H1 (cell line): ENCODE results near the gene CCDC30. TPM values are rescaled to one million over a fixed set of nuclear protein-coding genes. Genes with fewer than 3 reads are reported as not detected.

Source experiments
- CTCF ChIA-PET: fragments of 300-600 bp; sonication (Branson Sonifier 250); formaldehyde crosslinking; loops from one replicate; lab custom pipeline; 2021; ENCODE audit not compliant: partially characterized antibody; lab: Charles Lee
- POLR2A ChIA-PET: fragments of 300-600 bp; sonication (Branson Sonifier 250); formaldehyde crosslinking; loops from one replicate; lab custom pipeline; 2021; ENCODE audit warnings: inconsistent platforms; ENCODE audit not compliant: partially characterized antibody; lab: Charles Lee
- DNase-seq, 2 experiments: peaks; one replicate each; pipeline versions ENCODE4 v3.0.0 to v3.0.0-alpha.2; 2010 to 2022; ENCODE audit warnings: low spot score in 2 of 2, low read depth in 1 of 2, mixed read lengths in 1 of 2
- FAIRE-seq: peaks from 2 replicates; lab custom pipeline; 2011; peaks lifted over from hg19 to GRCh38; lab: Jason Lieb, UNC
- H2AFZ ChIP-seq: 2 replicates; pipeline ENCODE4 v1.8.1; 2012; ENCODE audit warnings: low read length, inconsistent platforms
- H2AK5ac ChIP-seq: 2 replicates; pipeline ENCODE4 v1.6.1; 2013; ENCODE audit warnings: low read depth, low read length
- H2BK120ac ChIP-seq: replicated peaks from 2 replicates; pipeline ENCODE3; 2013; ENCODE audit warnings: low read depth, low read length, inconsistent platforms
- H2BK12ac ChIP-seq: 2 replicates; pipeline ENCODE4 v1.6.1; 2013; ENCODE audit warnings: low read depth, low read length
- H2BK15ac ChIP-seq: 2 replicates; pipeline ENCODE4 v1.6.1; 2013; ENCODE audit warnings: low read length
- H2BK20ac ChIP-seq: 2 replicates; pipeline ENCODE4 v1.6.1; 2013; ENCODE audit warnings: low read length
- H2BK5ac ChIP-seq: 2 replicates; pipeline ENCODE4 v1.6.1; 2013; ENCODE audit warnings: low read depth, low read length
- H3K14ac ChIP-seq: 2 replicates; pipeline ENCODE4 v1.6.1; 2013; ENCODE audit warnings: inconsistent platforms; ENCODE audit not compliant: insufficient read length
- H3K18ac ChIP-seq: 2 replicates; pipeline ENCODE4 v1.6.1; 2013; ENCODE audit warnings: low read length; ENCODE audit errors: extremely low read depth
- H3K23ac ChIP-seq: 2 replicates; pipeline ENCODE4 v1.6.1; 2013; ENCODE audit warnings: inconsistent platforms; ENCODE audit not compliant: insufficient read length
- H3K23me2 ChIP-seq: 2 replicates; pipeline ENCODE4 v1.6.1; 2013; ENCODE audit warnings: low read depth, low read length
- H3K27ac ChIP-seq: 2 replicates; pipeline ENCODE4 v1.6.1; 2011; ENCODE audit warnings: low read depth, low read length, inconsistent platforms
- H3K27me3 ChIP-seq, 4 experiments: replicated peaks in 1 of 4; 1 replicate in 1 of 4; 2 replicates in 3 of 4; pipeline versions ENCODE4 v1.6.1 to v1.8.1; 2011 to 2013; ENCODE audit warnings: low read length in 3 of 4, mild to moderate bottlenecking in 3 of 4, inconsistent platforms in 2 of 4, mixed read lengths in 2 of 4, moderate library complexity in 1 of 4; ENCODE audit not compliant: control insufficient read depth in 3 of 4, insufficient read depth in 3 of 4; ENCODE audit errors: extremely low read depth in 1 of 4
- H3K36me3 ChIP-seq, 4 experiments: 2 replicates each; pipeline versions ENCODE4 v1.6.1 to v1.8.1; 2011 to 2013; ENCODE audit warnings: mild to moderate bottlenecking in 4 of 4, low read length in 3 of 4, moderate library complexity in 2 of 4, control low read depth in 1 of 4, inconsistent platforms in 1 of 4; ENCODE audit not compliant: insufficient read depth in 4 of 4, control insufficient read depth in 2 of 4
- H3K4ac ChIP-seq: replicated peaks from 2 replicates; pipeline ENCODE3; 2013; ENCODE audit warnings: low read length, low read depth, mixed read lengths, inconsistent platforms; ENCODE audit not compliant: insufficient read length
- H3K4me1 ChIP-seq, 4 experiments: replicated peaks in 1 of 4; 1 replicate in 1 of 4; 2 replicates in 3 of 4; pipeline versions ENCODE4 v1.6.1 to v1.8.1; 2011 to 2013; ENCODE audit warnings: low read length in 3 of 4, inconsistent platforms in 2 of 4, mixed read lengths in 1 of 4; ENCODE audit not compliant: insufficient read depth in 4 of 4, control insufficient read depth in 3 of 4
- H3K4me2 ChIP-seq, 2 experiments: 2 replicates each; pipeline versions ENCODE4 v1.6.1 to v1.8.1; 2011 to 2013; ENCODE audit warnings: low read depth in 2 of 2, low read length in 2 of 2, control low read depth in 1 of 2, inconsistent platforms in 1 of 2, mild to moderate bottlenecking in 1 of 2; ENCODE audit not compliant: insufficient read depth in 1 of 2
- H3K4me3 ChIP-seq, 4 experiments: fragments of 200-600, 300-600 bp in 1 of 4; sonication (generic), shearing (Covaris generic), sonication (Bioruptor Twin) in 1 of 4; 2 replicates each; pipeline versions ENCODE4 v1.5.1 to v1.8.1; 2011 to 2016; ENCODE audit warnings: low read length in 4 of 4, low read depth in 3 of 4, control low read depth in 2 of 4, inconsistent platforms in 2 of 4, mild to moderate bottlenecking in 2 of 4, mixed read lengths in 1 of 4, moderate library complexity in 1 of 4; ENCODE audit not compliant: insufficient read depth in 2 of 4; ENCODE audit errors: extremely low read depth in 1 of 4
- H3K56ac ChIP-seq: replicated peaks from 2 replicates; pipeline ENCODE3; 2013; ENCODE audit warnings: low read depth, mild to moderate bottlenecking, mixed read lengths, low read length, inconsistent platforms; ENCODE audit not compliant: insufficient read length
- H3K79me1 ChIP-seq: 2 replicates; pipeline ENCODE4 v1.6.1; 2013; ENCODE audit warnings: low read depth, low read length, control low read depth
- H3K79me2 ChIP-seq, 2 experiments: 2 replicates each; pipeline versions ENCODE4 v1.6.1 to v1.8.1; 2012 to 2013; ENCODE audit warnings: low read length in 2 of 2, mild to moderate bottlenecking in 2 of 2, inconsistent platforms in 1 of 2; ENCODE audit not compliant: insufficient read depth in 2 of 2, control insufficient read depth in 1 of 2
- H3K9ac ChIP-seq, 4 experiments: replicated peaks in 1 of 4; 1 replicate in 1 of 4; 2 replicates in 3 of 4; pipeline versions ENCODE4 v1.6.1 to v1.8.1; 2011 to 2013; ENCODE audit warnings: low read depth in 3 of 4, low read length in 3 of 4, control low read depth in 2 of 4, mild to moderate bottlenecking in 2 of 4, moderate library complexity in 2 of 4, inconsistent platforms in 1 of 4; ENCODE audit errors: extremely low read depth in 1 of 4
- H3K9me3 ChIP-seq, 2 experiments: 2 replicates each; pipeline versions ENCODE4 v1.6.1 to v1.8.1; 2012 to 2013; ENCODE audit warnings: mild to moderate bottlenecking in 2 of 2, moderate library complexity in 2 of 2, control low read depth in 1 of 2, inconsistent platforms in 1 of 2, low read depth in 1 of 2, low read length in 1 of 2, mixed read lengths in 1 of 2; ENCODE audit not compliant: insufficient read depth in 2 of 2
- H4K20me1 ChIP-seq, 2 experiments: replicated peaks in 1 of 2; 2 replicates each; pipeline versions ENCODE3 to v1.8.1; 2011 to 2013; ENCODE audit warnings: inconsistent platforms in 2 of 2, low read length in 2 of 2, mild to moderate bottlenecking in 1 of 2; ENCODE audit not compliant: insufficient read depth in 2 of 2, control insufficient read depth in 1 of 2
- H4K5ac ChIP-seq: 2 replicates; pipeline ENCODE4 v1.6.1; 2013; ENCODE audit warnings: low read length, low read depth, mixed read lengths, inconsistent platforms; ENCODE audit not compliant: insufficient read length
- H4K8ac ChIP-seq: 2 replicates; pipeline ENCODE4 v1.8.0; 2013; ENCODE audit warnings: mild to moderate bottlenecking, moderate library complexity, low read length, inconsistent platforms; ENCODE audit not compliant: insufficient read depth; ENCODE audit errors: extremely low read depth
- H4K91ac ChIP-seq: replicated peaks from 2 replicates; pipeline ENCODE3; 2013; ENCODE audit warnings: low read length, mixed read lengths, inconsistent platforms; ENCODE audit not compliant: insufficient read length
- WGBS, 2 experiments: shearing (Covaris generic) in 1 of 2; methylation state at CpG; one replicate each; pipeline versions ENCODE4 v1.1.6 to v1.1.7; 2013 to 2015; ENCODE audit warnings: low lambda C conversion rate in 2 of 2, mixed read lengths in 2 of 2, inconsistent platforms in 1 of 2, low coverage in 1 of 2, missing lambda C conversion rate in 1 of 2; ENCODE audit not compliant: insufficient replicate concordance in 2 of 2, insufficient coverage in 1 of 2, insufficient read length in 1 of 2; ENCODE audit errors: extremely low coverage in 1 of 2, missing lambda C conversion rate in 1 of 2; 5-methylcytosine and 5-hydroxymethylcytosine counted together
- polyA plus RNA-seq, 7 experiments: library from polyadenylated mRNA; depleted of rRNA in 3 of 7; stranded (reverse) in 5 of 7; unstranded in 2 of 7; fragments of >200 nt in 5 of 7; fragments of 200-250 nt in 2 of 7; gene quantifications; 1 replicate in 5 of 7; 2 replicates in 1 of 7; 4 replicates in 1 of 7; pipeline versions ENCODE4 v1.2.1 to v1.2.3, GENCODE V29; 2011 to 2013; ENCODE audit warnings: missing spikeins in 2 of 7, mixed read lengths in 2 of 7
- total RNA-seq: library from RNA; stranded (reverse); fragmentation: NEBNext Ultra II Directional; extraction: Animal tissue kit (Norgen Biotek cat#: 25700); gene quantifications from 2 replicates; pipeline ENCODE4 v1.2.1, GENCODE V29; 2021
- TF ChIP-seq, protein P1 (sequence below), 3 experiments: IDR thresholded peaks; 1 replicate in 2 of 3; 2 replicates in 1 of 3; pipeline versions ENCODE4 v1.5.1 to v1.6.1; 2011; ENCODE audit warnings: low read length in 3 of 3, mild to moderate bottlenecking in 3 of 3, inconsistent platforms in 2 of 3, low read depth in 1 of 3, moderate library complexity in 1 of 3; ENCODE audit not compliant: insufficient read depth in 1 of 3; ENCODE audit errors: control extremely low read depth in 1 of 3

Gene CCDC30
- total and polyA plus RNA-seq, 2 of the 8 experiments (the other 6 are each of a cell fraction or from before 2014, with no cell fraction given): 0.60 to 1.8 TPM

DNA sequence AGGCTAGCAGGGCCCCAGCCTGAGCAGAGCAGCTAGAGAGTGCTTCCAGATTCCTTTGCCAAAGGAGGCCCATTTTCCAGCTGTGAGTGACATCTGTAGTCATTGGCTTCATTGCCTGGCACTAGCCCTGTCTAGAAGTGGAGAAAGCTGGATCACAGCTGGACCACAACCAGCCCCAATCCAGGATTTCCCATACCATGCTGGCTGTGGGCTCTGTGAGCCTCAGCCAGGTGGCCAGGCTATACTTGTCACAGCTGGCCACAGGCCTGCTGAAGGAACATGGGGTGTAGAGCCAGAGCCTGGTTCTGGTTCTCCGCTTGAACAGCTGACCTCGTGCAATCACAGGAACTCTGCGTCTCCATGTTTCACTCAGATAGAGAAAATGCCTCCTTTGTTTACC is 45.9 kb upstream of the CCDC30 start:
- FAIRE-seq (no peak), DNase-seq (no peak)
- ChIA-PET POLR2A (interaction anchor here (1.1 to 1.7 kb wide), 3 partner anchors 10 to 17 kb away, joined by 3 to 6 read pairs (median 3); no protein-coding TSS in a partner anchor), CTCF (interaction anchor here (0.5 to 0.6 kb wide), 2 partner anchors 15 to 34 kb away, joined by 3 read pairs; no protein-coding TSS in a partner anchor)
- Histone ChIP-seq H2BK12ac (no peak overlapping the region), H3K79me1 (no peaks in the 10 kb centered on the region), H2AFZ (no peak overlapping the region), H2BK20ac (no peak overlapping the region), H3K27me3 (no peaks in the 10 kb centered on the region), H4K20me1 (no peaks in the 10 kb centered on the region), H3K4me2 (no peak overlapping the region), H3K23ac (no peak overlapping the region), H3K14ac (no peak overlapping the region), H3K27ac (no peak overlapping the region), H4K91ac (no peak overlapping the region), H2BK15ac (no peak overlapping the region), H2BK120ac (no peak overlapping the region), H3K23me2 (no peaks in the 10 kb centered on the region), H4K8ac (no peak overlapping the region), H3K9me3 (no peaks in the 10 kb centered on the region), H2BK5ac (no peak overlapping the region), H4K5ac (no peak overlapping the region), H3K18ac (peak overlapping the region; percentile 26; the same call in 1 of the 2 replicates), H3K4ac (no peak overlapping the region), H3K79me2 (no peaks in the 10 kb centered on the region), H3K9ac (no peak overlapping the region), H3K4me1 (peaks cover 0 to 10% (median 5%) of the 10 kb centered on the region in 4 experiments; a peak in 3 of 7 replicates), H2AK5ac (no peak overlapping the region), H3K4me3 (no peak overlapping the region), H3K56ac (no peak overlapping the region), H3K36me3 (no peaks in the 10 kb centered on the region)
- WGBS, 2 experiments: 89% methylated on average over 3 of the region's 3 CpGs; no CpG with 5 or more reads in 1 of the 2 experiments
- TF ChIP-seq, protein P1, sequence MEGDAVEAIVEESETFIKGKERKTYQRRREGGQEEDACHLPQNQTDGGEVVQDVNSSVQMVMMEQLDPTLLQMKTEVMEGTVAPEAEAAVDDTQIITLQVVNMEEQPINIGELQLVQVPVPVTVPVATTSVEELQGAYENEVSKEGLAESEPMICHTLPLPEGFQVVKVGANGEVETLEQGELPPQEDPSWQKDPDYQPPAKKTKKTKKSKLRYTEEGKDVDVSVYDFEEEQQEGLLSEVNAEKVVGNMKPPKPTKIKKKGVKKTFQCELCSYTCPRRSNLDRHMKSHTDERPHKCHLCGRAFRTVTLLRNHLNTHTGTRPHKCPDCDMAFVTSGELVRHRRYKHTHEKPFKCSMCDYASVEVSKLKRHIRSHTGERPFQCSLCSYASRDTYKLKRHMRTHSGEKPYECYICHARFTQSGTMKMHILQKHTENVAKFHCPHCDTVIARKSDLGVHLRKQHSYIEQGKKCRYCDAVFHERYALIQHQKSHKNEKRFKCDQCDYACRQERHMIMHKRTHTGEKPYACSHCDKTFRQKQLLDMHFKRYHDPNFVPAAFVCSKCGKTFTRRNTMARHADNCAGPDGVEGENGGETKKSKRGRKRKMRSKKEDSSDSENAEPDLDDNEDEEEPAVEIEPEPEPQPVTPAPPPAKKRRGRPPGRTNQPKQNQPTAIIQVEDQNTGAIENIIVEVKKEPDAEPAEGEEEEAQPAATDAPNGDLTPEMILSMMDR (IDR thresholded peaks at IDR 0.05; ENCODE audit: control extremely low read depth in 1 of 3, insufficient read depth in 1 of 3, low read depth in 1 of 3, low read length in 3 of 3): no peak
